ENCODE measurements around the gene OPA3.

DNA sequence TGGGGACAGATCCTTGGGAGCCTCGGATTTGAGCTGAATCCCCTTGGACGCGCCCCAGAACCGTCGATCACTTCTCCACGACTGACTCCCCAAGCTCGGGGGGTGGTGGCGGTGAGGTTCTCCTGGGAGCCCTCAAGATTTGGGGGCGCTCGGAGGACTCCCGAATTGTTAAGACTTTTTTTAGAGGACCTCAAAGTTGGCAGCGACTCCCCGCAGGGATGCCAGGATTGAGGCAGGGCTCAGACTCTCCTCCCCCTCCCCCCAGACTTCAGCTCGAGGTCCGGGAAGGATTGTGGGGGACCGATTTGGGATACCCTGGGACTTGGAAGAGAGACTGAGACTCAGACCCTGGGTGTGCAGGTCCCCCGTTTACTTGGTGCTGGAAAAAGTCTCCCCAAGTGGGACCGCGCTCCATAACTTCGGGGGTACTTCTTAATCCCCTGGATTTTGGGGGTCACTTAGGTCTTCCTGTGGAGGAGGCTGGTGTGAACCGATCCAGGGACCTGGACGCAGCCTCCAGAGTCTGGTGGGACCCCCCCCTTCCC, 76.7 kb downstream of the OPA3 start:
- no peak for TF ChIP-seq CTCF (IDR thresholded peaks at IDR 0.05; ENCODE audit: low read length)
- TF ChIP-seq EZH2 (IDR thresholded peaks at IDR 0.05; ENCODE audit: borderline replicate concordance, low read length), result no peak

Measured in OCI-LY1 (cell line).